ENCODE data around the gene CLCNKB. TPM values are rescaled to one million over a fixed set of nuclear protein-coding genes. Genes with fewer than 3 reads are reported as not detected.

CLCNKB gene
- total and polyA plus RNA-seq, 12 donors, result 0.57 to 3.4 (median 2.0) TPM

DNA sequence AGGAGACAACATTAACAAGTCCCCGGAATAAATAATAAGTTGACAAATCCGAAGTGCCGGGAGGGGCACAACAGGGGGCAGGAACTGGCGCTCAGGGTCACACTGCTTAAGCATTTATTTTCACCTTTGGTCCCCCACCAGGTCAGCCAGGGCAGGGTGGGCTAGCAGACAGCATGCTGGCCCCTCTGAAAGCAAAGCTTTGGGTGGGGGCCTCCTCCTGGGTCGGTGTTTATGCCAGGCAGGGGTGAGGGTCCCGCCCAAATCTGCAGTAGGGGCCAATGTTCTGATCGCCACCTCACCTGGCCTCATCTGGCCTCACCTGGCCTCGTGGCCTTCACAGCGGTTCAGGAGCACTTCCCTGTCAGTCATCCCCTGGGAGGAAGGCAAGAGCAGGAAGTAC lies 38.1 kb downstream of the CLCNKB start:
- TF ChIP-seq, protein P1, sequence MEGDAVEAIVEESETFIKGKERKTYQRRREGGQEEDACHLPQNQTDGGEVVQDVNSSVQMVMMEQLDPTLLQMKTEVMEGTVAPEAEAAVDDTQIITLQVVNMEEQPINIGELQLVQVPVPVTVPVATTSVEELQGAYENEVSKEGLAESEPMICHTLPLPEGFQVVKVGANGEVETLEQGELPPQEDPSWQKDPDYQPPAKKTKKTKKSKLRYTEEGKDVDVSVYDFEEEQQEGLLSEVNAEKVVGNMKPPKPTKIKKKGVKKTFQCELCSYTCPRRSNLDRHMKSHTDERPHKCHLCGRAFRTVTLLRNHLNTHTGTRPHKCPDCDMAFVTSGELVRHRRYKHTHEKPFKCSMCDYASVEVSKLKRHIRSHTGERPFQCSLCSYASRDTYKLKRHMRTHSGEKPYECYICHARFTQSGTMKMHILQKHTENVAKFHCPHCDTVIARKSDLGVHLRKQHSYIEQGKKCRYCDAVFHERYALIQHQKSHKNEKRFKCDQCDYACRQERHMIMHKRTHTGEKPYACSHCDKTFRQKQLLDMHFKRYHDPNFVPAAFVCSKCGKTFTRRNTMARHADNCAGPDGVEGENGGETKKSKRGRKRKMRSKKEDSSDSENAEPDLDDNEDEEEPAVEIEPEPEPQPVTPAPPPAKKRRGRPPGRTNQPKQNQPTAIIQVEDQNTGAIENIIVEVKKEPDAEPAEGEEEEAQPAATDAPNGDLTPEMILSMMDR (IDR thresholded peaks at IDR 0.05), result no peak
- Histone ChIP-seq H3K27me3 (no peaks in the 10 kb centered on the region), H3K4me1 (peaks cover 5 to 62% (median 22%) of the 10 kb centered on the region in 9 donors), H3K4me3 (no peak overlapping the region), H3K9me3 (no peaks in the 10 kb centered on the region), H3K36me3 (no peaks in the 10 kb centered on the region), H3K27ac (peak overlapping the region in 4 of 10 donors; percentile 9 to 54 (median 35))
- intact Hi-C loops (cut with DNase I), result loop anchor here in 9 of 10 donors (2.0 to 10.0 kb wide), 9 partner anchors 46 to 281 kb away; partner anchors contain the start of gene CPLANE2 (in 1 of the 9)
- ATAC-seq, result no peak
- 76 to 77% methylated on average over 9 of the region's 9 CpGs for WGBS, 2 donors
- DNase-seq, result no peak

DNA sequence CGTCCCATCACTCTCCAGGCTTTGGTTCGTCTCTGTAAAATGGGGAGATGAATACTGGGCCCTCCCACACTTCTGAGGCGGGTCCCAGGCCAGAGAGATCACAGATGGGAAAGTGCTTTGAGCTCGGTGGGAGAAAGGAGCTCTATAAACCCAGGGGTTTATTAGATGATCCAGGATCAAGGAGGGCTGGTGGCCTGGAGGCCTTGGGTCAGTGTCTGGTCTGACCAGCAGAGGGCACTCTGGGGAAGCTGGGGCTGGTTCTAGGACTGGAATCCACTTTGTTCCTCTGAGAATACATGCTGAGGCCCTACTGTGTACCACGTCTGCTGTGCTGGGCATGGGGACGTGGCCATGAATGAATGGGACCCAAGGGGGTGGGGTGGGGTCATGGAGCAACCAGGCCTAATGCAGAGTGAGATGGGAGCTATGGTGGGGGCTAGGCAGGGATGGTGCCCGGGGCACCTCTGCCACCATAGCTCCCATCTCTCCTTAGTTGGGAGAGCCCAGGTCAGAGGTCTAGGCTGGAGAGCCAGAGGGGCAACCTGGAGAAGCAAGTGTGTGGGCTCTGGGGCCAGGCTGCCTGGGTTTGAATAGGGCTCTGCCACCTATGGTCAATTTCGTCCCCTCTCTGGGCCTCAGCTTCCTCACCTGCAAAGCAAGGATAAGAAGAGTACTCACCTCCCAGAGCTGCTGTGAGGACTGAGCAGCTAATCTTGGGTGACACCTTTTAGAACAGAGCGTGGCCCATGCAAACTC lies 38.9 kb downstream of the CLCNKB start:
- DNase-seq (peak; percentile 57 to 78), ATAC-seq (peak; percentile 31 to 64 (median 46))
- no peaks in the 10 kb centered on the region for H3K9me3 ChIP-seq
- 71% methylated on average over 9 of the region's 9 CpGs for WGBS, 2 donors
- peaks cover 5 to 55% (median 22%) of the 10 kb centered on the region in 9 donors for H3K4me1 ChIP-seq
- intact Hi-C loops (cut with DNase I), result loop anchor here in 8 of 10 donors (2.0 to 10.0 kb wide), 9 partner anchors 45 to 280 kb away; partner anchors contain the start of gene CPLANE2 (in 1 of the 8)
- TF ChIP-seq, protein P1 (IDR thresholded peaks at IDR 0.05), result peak; percentile 71 to 93 (median 92)
- peak overlapping the region in 6 of 10 donors; percentile 9 to 54 (median 28) for H3K27ac ChIP-seq
- no peaks in the 10 kb centered on the region for H3K36me3 ChIP-seq
- H3K4me3 ChIP-seq, result no peak overlapping the region
- H3K27me3 ChIP-seq, result no peaks in the 10 kb centered on the region

DNA sequence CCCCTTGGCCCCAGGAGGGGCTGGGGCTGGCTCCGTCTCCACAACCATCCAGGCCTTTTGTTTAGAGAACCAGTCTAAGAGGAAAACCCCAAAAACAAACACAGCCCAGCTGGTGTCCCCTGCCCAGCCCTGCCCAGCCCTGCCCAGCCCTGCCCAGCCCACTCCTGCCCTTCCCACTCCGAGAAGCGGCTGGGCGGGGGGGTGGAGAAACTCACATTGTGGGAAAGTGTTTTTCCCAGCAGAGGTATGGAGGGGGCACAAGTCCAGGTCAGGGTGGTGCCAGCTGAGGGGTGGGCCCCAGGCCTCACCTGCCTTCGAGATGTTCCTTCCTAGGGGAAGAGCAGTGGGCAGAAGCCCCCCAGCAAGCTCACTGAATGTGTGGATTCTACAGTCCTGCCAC lies 39.9 kb downstream of the CLCNKB start:
- H3K27ac ChIP-seq, result peak overlapping the region in 1 of 10 donors; percentile 54
- no peaks in the 10 kb centered on the region for H3K9me3 ChIP-seq
- intact Hi-C loops (cut with DNase I), result loop anchor here in 8 of 10 donors (2.0 to 10.0 kb wide), 9 partner anchors 44 to 279 kb away; partner anchors contain the start of gene CPLANE2 (in 1 of the 8)
- TF ChIP-seq, protein P1 (IDR thresholded peaks at IDR 0.05), result no peak
- DNase-seq (no peak), ATAC-seq (no peak)
- H3K27me3 ChIP-seq, result no peaks in the 10 kb centered on the region
- no peaks in the 10 kb centered on the region for H3K36me3 ChIP-seq
- peaks cover 8 to 65% (median 28%) of the 10 kb centered on the region in 9 donors for H3K4me1 ChIP-seq
- no peak overlapping the region for H3K4me3 ChIP-seq
- 88 to 95% methylated on average over 5 of the region's 5 CpGs for whole genome bisulfite sequencing, 2 donors

DNA sequence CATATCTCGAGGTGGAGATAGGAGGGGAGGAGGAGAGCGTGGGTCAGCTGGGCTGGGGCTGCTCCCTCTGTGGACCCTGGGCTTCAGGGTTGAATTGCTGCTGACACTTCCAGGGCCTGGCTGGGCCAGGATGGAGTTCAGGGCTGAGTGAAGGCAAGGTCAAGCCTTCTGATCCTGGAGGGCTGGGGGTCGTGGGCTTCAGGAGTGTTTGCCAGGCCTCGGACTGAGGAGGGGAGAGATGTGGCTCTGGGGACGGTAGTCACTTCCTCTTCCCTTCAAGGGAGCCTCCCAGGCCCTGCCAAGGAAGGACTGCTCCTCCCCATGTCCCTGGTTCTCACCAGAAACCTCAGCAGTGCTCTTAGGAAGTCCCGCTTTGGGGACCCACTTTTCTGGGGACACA lies 41.9 kb downstream of the CLCNKB start:
- no peaks in the 10 kb centered on the region for H3K9me3 ChIP-seq
- H3K4me1 ChIP-seq, result peaks cover 5 to 64% (median 23%) of the 10 kb centered on the region in 9 donors
- no peak overlapping the region for H3K4me3 ChIP-seq
- H3K27me3 ChIP-seq, result no peaks in the 10 kb centered on the region
- 61% methylated on average over 6 of the region's 6 CpGs for WGBS, 2 donors
- TF ChIP-seq, protein P1 (IDR thresholded peaks at IDR 0.05), result no peak
- H3K36me3 ChIP-seq, result no peaks in the 10 kb centered on the region
- no peak for DNase-seq
- ATAC-seq, result no peak
- H3K27ac ChIP-seq, result peak overlapping the region in 4 of 10 donors; percentile 9 to 44 (median 38)
- intact Hi-C loops (cut with DNase I), result loop anchor here in 2 of 10 donors (5.0 to 10.0 kb wide), 2 partner anchors 47 to 49 kb away; no protein-coding TSS in a partner anchor

Measured in heart right ventricle (tissue), 16 donors.